Measurements from ENCODE around the gene PDGFD. TPM values are rescaled to one million over a fixed set of nuclear protein-coding genes. Genes with fewer than 3 reads are reported as not detected.

PDGFD gene
- total RNA-seq, 1 donor from 2014 or later, result 10.0 TPM

DNA sequence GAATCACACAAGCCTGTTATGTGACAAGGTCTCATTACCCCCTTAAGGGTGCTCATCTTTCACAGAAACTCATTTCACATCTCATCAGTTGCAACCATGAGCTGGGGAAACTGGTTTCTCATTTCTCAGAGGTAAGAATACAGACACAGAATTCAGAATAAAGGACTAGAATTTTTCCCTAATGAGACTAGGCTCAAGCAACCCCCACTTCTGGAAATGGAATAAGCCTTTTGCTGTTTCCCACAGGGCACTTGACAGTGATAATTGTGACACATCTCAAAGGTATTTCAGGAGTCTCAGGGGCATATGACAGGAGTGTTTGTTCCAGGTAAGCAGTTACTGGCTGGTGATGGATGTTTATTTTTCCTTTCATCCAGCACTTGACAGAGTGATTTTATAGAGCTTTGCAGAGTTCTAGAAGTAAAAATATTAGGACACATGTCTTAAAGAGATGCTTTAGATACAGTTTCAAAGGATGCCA, 240.5 kb downstream of the PDGFD start:
- no peak for DNase-seq (ENCODE audit: low read depth, low spot score)

DNA sequence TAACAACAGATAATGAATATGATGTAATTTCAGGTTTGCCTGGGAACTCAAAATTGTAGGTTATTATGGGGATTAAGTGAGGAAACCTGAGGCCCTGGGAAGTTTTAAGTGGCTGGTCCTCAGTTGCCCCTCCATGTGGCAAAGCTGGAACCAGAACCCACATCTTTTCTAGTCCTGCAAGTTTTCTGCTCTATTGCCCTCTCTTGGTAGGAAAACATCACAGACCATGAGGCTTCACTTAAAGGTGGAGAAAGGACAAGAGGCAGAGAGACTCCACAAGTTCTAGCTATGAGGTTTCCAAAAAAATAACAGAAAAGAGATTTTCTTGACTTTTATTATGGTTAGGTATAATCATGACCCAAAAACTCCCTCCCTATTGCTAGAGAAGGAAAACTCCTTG, 243.0 kb downstream of the PDGFD start:
- DNase-seq (ENCODE audit: low read depth, low spot score), result no peak

DNA sequence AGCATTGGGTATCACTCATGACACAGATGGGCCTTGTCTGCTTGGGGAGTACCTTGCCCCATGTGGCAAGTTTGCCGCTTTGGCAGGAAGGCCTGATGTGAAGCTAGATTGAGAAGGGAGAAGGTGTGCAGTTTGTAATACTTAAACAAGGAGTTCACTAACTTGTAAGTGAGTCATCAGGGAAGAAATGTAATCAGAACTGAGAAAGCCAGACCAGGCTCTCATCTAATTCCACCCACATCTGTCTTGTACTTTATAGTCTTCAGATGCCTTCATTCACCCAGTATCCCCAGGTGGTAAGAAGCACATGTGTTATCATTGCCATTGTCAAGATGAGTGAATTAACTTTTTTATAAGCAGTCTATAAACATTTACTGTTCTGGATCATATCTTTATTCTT, 243.5 kb downstream of the PDGFD start:
- no peak for DNase-seq (ENCODE audit: low read depth, low spot score)

DNA sequence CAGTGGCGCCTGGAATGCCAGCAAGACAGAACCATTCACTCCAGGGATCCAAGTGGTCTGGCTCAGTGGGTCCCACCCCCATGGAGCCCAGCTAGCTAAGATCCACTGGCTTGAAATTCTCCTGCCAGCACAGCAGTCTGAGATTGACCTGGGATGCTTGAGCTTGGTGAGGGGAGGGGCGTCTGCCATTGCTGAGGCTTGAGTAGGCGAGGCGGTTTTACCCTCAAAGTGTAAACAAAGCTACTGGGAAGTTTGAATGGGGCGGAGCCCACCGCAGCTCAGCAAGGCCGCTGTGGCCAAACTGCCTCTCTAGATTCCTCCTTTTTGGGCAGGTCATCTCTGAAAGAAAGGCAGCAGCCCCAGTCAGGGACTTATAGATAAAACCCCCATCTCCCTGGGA, 253.2 kb downstream of the PDGFD start:
- DNase-seq (ENCODE audit: low read depth, low spot score), result no peak

DNA sequence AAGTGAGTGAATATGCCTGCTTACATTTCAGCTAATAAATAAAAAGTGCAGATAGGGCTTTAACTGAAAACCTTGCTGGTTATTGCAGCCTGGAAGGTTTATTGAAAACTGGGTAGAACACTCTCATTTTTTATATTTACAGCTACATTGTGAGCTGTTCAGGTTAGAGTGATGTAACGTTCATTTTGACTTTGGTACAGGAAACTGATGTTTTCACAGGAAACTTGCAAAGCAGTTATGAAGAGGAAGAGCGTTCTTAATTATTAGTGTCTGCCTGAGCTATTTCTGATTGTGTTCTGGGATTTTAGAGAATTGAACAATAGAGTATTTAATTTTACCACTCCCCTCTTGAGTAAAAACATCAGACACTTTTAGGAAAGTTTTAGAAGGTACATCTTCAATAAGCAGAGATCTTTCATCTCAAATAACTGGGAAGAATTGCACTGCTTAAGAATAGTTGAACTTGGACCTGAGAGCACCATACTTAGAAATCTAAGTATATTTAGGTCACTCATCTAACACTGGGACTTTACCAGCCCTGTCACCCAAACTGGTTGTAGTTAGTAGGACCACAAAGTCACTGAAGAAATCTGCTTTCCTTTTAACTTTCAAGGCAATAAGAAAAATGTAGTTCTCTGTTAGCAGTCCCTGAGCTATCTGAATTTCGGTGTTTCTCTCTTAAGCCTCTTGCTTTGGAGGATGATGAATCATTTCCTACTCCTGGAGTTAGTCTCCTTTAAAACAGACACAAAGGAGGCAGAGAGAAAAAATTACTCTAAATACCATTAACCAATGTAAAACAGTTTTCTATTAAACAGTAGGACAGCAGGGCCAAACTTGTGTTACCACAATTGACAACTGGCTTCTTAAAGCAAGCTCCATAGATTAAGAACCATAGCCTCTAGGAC, 256.1 kb downstream of the PDGFD start:
- DNase-seq (ENCODE audit: low read depth, low spot score), result peak; percentile 51

DNA sequence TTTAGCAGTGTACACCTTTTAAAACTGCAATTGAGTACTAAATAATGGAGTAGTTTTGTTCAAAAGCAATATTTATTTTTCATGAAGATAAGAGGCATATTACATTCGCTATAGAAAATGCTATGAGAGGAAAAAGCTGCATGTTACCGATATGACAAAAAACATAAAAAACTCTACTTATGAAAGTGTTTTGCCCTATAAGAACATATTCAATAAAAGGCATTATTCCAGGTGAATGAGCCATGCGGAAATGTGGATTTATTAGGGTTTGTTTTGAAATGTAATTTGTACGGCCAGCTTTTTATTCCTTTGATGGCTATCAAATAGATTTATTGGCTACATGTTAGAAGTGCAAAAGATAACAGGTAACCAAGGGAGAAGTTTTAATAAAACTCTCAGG, 256.8 kb downstream of the PDGFD start:
- DNase-seq (ENCODE audit: low read depth, low spot score), result no peak

DNA sequence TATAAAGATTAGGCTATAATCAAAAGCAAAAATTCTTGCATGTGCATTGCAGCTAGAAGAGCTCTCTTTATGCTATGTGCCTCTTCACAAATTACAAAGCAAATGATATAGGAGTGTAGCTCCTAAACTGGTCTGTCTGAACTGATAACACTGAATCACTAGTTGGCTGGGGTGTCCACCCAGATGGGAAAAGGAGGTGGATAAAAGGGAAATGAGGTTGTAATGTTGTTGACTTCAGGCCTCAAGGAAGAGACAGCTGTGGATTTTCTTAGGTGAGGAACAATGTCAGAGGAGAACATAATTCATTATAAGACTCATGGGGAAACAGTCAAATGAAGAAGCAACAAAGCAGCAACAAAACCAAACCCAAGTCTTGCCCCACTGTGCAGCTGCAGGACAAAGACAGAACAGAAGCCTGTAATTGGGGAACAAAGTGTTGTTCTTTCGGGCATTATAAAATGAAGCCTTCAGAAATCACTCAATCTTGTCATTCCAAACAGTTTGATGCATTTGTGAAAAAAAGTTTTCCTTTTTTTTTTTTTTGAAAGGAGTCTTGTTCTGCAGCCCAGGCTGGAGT, 257.6 kb downstream of the PDGFD start:
- no peak for DNase-seq (ENCODE audit: low read depth, low spot score)

DNA sequence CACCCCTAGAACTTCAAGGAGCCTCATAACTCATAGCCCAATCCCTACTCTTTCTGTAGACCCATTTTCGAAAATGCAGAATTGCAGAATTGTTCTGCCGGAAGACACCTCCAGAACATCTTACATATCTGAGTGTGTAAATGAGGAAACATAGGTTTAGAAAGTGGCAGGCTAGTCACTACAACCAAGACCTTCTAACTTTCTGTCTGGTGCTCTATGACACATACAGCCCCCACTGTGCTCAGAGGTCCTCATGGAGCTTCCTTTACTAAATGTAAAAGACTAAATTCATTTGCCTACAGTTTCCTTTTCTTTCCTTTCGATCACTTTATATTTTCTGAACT, 259.7 kb downstream of the PDGFD start:
- no peak for DNase-seq (ENCODE audit: low read depth, low spot score)

DNA sequence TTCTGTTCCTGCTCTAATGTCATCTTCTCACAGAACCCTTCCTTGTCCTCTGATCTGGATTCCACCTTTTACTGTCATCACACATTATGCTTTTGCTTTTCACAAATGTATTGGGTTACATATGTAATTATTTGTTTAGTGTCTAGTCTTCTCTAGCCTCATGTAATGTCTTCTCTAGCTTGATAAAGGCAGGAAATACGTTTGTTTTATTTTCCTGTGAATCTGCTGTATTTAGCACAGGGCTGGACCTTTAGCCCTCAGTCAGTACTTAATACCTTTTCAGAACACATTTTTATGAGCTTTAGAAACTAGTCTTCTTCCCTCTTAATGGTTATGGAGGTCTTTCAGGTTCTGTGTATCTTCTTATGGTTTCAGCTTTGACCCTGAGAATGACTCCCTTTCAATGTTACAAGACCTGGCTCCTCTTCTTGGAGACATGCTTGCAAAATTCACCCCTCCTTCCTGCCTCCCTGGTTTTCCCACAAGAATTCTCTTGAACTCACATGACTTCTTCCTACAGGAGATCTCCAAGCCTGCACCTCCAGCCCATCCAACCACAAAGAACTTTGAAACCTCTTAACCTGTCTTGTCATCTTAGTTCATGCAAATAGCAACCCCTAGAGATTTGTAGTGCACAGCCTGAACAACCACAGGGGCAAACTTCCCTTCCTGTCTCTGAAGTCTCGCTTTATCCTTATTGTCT, 260.2 kb downstream of the PDGFD start:
- DNase-seq (ENCODE audit: low read depth, low spot score), result no peak

DNA sequence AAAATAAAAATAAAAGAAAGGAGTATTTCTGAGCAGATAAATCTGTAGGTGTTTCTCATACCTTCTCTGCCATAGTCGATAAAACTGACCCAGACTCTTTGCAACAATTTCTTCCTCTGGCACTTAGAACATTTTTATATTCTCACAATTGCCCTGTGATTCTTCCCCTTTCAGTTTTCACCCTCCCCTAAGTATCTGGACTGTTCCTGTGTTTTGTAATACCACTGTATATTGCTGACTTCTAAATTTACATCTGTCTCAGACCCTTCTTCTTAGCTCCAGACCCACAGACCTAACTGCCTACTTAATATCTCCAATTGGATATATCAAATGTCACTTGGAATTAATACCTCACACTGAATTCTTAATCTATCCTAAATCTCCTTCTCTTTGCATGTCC, 261.0 kb downstream of the PDGFD start:
- no peak for DNase-seq (ENCODE audit: low read depth, low spot score)

DNA sequence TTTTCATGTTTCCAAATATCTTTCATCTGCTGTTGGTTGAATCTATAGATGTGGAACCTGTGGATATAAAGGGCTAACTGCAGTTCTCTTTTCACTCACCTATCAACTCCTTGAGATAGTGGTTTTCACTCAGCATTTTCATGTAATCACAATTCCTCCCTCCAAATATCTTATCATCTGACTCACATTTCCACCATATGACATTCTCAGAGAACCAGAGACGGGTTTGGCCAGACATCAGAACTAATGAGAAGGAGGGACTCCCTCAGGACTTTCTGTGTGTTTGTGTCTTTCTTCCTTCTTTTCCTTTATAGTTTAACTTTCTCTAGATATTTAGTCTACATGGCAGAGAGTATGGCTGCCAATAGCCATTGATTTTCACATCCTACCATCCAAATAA, 262.3 kb downstream of the PDGFD start:
- no peak for DNase-seq (ENCODE audit: low read depth, low spot score)

DNA sequence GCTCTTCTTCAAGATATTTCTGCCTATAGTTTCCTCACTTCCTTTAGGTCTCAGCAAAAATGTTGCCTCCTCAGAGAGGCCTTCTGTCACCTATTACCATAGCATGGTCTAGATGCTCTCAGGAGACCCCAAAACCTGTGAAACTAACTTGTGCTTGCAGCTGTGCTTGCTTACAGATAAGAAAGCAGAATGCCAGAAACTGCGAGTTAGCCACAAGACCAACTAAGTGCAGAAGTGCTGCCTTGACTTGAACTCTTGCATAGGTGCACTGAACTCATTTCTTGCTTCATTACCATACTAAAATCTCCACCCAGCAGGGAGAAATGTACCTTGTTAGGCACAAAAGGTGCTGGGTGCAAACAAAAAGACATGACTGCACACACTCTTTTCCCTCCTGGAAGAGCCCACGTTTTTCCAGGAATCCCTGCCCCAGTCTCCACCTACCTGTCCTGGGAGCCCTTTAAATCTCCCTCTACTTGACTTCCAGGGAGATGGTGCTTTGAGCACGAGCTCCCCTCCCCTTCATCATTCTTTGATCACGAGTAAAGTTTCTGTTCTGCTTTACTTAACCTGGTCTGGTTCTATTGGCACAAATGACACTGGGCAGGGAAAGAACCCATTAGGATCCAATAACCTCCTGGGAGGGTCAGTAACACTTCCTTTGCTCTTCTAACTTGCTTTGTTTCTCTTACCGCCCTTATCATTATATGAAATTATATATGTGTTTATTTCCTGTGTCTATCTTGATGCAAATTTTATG, 265.2 kb downstream of the PDGFD start:
- no peak for DNase-seq (ENCODE audit: low read depth, low spot score)

DNA sequence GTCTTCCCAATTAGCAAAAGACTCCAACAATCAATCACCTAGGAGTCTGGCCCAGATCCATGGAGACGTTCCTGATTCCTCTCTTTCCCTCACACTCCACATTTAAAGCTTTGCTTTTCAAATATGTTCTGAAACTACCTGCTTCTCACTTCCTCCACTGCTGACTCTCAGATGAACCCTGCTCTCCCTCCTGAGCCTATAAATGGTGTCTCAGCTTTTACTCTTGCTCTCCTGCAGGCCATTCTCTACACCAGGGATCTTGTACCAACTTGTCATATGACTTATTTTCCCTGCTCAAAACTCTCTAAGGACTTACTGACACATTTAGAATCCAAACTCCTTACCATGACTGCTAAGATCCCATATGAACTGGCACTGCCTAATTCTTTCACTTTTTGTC, 265.9 kb downstream of the PDGFD start:
- DNase-seq (ENCODE audit: low read depth, low spot score), result no peak

DNA sequence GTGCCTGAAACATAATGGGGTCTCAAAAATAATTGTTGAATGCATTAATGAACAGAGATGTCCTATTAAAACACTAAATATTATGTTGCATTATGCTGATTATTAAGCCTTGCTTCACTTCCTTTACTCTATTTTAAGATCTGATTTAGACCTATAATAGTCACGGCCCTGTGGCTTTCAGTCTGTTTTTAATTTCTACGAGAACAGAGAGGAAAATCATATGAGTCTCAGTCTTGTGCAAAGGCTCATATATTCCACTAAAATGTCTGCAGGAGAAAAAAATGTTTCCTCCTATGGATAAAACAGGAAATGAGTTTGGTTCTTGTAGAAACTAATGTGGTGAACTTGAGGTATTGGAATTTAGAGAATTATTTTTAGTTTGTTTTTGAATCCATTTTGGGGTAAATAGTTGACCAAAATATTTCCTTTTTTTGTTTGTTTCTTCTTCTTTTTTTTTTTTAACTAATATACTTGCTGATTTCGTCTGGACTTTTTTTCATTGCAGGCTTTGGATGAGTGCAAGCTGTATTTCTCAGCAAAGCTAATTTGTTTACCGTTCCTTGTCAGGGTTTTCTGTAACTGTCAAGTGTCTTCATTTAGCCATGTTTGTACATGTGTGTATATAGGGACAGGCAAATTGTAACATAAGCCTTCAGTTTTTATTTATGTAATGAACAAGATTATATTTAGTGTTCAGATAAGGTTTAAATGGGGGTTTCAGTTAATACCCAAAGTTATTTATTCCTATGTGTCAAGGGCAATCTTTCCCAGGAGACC, 266.6 kb downstream of the PDGFD start:
- DNase-seq (ENCODE audit: low read depth, low spot score), result no peak

DNA sequence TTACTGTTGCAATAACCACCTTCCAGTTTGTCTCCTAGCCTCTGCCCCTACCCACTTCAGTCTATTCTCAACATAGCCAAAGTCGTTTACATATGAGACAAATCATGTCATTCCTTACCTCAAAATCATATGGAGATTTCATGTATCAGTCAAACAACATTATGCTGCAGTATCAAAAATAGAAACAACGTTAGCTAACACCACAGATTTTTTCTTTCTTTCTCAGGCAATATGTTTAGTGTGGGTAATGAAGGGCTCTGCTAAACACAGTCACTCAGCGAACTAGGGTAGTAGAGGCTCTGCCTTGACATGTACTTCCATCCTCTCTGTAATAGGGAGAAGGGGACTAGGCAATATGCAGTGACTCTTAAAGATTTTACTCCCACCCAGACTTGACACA, 268.8 kb downstream of the PDGFD start:
- DNase-seq (ENCODE audit: low read depth, low spot score), result no peak

DNA sequence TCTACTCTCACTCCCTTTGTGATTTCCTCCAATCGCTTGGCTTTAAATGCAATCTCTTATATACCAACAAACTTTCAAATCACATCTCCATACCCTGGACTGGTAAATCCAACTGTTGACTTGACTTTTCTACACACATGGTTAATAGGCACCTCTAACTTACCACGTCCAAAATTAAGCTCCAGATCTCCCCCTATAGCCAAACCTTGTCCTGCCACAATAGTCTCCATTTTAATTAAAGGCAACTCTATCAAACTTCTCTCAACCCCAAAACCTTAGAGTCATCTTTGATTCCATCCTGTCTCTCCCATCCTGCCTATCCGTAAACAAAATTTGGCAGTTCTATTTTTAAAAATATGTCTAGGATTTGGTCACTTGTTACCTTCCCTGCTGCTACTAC, 269.3 kb downstream of the PDGFD start:
- no peak for DNase-seq (ENCODE audit: low read depth, low spot score)

DNA sequence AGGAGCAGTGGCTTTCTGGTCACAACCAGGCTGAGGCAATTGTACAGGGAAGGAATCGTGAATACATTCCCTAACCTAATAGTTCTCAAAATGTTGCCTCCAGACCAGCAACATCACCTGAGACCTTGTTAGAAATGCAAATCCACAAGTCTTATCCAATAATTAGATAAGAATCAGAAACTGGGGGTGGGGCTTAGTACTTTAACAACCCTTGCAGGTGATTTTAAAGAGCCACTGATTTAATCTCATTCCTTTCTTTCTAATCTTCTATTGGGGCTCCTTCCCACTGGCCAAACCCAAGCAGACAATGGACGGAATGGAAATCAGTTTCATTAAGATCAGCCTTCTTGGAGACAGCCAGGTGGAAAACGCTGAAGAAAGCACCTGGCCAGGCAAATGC, 269.9 kb downstream of the PDGFD start:
- DNase-seq (ENCODE audit: low read depth, low spot score), result no peak

DNA sequence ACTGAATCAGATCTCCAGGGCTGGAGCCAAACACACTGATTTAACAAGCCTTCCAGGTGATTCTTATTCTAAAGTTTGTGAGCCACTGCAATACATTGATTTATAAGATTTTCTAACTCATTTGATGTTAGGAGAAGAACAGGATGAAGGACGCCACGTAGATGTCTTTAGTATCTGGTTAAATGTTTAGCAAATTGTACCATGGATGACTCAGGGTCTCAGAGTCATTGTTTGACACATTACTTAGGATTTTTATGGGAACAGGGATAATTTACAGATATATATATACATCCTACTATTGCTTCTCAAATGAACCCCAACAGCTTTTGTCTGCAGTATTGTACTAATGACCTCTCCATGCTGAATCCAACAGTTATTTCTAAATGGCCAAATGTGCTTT, 270.6 kb downstream of the PDGFD start:
- no peak for DNase-seq (ENCODE audit: low read depth, low spot score)

DNA sequence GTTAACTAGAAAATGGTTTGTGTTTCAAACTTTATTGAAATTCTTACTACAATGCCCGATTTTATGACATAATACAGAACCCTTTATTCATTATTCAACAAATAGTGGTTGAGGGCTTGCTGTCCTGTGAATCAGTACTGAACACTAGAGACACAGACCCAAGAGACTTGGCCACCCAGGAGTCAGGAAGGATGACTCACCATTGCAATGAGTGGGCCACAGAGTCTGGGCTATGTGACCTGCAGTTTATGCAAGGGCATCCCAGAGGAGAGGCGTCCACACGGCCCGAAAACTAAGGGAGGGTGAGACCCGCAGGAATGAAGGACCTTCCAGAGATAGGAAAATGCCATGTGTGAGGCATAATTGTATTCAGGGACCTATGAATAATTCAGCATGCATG, 271.3 kb downstream of the PDGFD start:
- DNase-seq (ENCODE audit: low read depth, low spot score), result no peak

DNA sequence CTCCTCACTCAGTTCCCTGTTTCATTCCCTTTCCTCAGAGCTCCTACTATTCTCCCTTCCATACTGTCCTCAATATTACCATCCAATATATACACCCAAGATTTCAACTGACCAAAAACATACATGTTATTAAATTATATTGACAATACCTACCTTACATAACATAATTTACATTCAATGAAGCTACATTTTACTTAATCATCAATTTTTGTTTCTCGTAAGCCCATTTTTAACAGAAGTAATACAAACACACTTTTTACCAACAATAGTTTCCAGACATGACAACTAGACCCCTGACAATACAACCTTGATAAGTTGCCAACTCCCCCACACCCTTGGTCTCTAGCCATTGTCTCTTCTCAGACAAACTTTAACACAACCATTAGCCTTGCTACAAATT, 273.3 kb downstream of the PDGFD start:
- no peak for DNase-seq (ENCODE audit: low read depth, low spot score)

DNA sequence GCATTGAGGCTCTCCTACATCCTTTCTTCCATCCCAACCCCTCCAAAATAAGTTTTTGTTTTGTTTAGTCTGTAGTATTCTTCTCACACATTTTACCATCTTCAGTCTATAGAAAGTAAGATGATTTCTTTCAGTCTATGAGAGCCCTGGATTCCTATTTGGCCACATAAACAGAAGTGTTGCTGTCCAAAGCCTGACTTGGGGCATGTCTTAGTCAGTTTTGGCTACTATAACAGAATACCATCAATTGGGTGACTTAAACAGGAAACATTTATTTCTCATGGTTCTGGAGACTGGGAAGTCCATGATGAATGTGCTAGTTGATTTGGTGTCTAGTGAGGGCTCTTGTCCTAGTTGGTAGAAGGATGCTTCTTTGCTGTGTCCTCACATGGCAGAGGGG, 274.3 kb downstream of the PDGFD start:
- no peak for DNase-seq (ENCODE audit: low read depth, low spot score)

Measured in pulmonary artery endothelial cell (primary cell).